Heart left ventricle (tissue), 13 donors: Measurements from ENCODE around the gene MKRN3.

Source experiments
- CTCF ChIP-seq, 12 donors: fragments of 200-600 bp; sonication (generic) in 4 of 12; IDR thresholded peaks; one replicate each; pipeline versions ENCODE4 v1.5.0 to v1.8.0; 2018 to 2022; ENCODE audit warnings: antibody characterized with exemption in 12 of 12, mild to moderate bottlenecking in 5 of 12
- POLR2A ChIP-seq, 2 donors: fragments of 450-650 bp; IDR thresholded peaks; one replicate each; pipeline ENCODE4 v1.6.1; 2017; ENCODE audit warnings: antibody characterized with exemption in 2 of 2, mild to moderate bottlenecking in 2 of 2, moderate library complexity in 2 of 2
- donor health status: ischemic (EF 13 %, LVEDD 7.1; RV severe dilation, severe dysfunction).
- donor health status: DM: no; HTN: yes; CAD: no.
- donor health status: DM: no; HTN: no; CAD: no.
- donor health status: ischemic (EF 25% LVEDD 6.9; RV normal size, moderate dysfunction).
- donor health status: ischemic (EF 25% LVEDD 5.7; RV mildly dilated, moderate dysfunction).
- donor health status: ischemic (EF 35%, LVEDD 5.7; RV mildly dilated, moderate dysfunction).
- donor health status: nonischemic (EF 11% LVEDD 7.7; RV severe dilation, severe dysfunction).
- donor health status: DM: yes; HTN: yes; CAD: no.
- donor health status: PGD.
- donor health status: ischemic (EF 29% LVEDD 5.4; RV normal size, mild dysfunction).
- donor health status: nonischemic (EF 23%, LVEDD 6.1; RV moderate dilation, normal function).

- TF ChIP-seq CTCF (IDR thresholded peaks at IDR 0.05) (no peak), POLR2A (IDR thresholded peaks at IDR 0.05) (no peak)
These were observed at the start of gene MKRN3 for GRCh38 chr15:23565395-23566070.
